Activated CD4-positive, CD25-positive, alpha-beta regulatory T cell treated with anti-CD3 and anti-CD28 coated beads, Interleukin-2, amount 50 U/mL, for 16 hours (primary cell): ENCODE results near the gene ANKRD30B.
"Not testable (repeated sequence)": the region's sequence is repeated elsewhere in the genome, so short reads cannot be mapped to it uniquely, and the experiment has no call there.

Experiments
- DNase-seq: peaks from one replicate; pipeline ENCODE4 v3.0.0-alpha.2; 2020; ENCODE audit warnings: low read depth, low spot score

ANKRD30B gene

GRCh38 chr18:14856256-14856655, 108.3 kb downstream of the ANKRD30B start:
- DNase-seq, result not testable (repeated sequence)

- not testable (repeated sequence) for DNase-seq
Observed at GRCh38 chr18:14858514-14858913, 110.5 kb downstream of the ANKRD30B start.

- not testable (repeated sequence) for DNase-seq
Observed at GRCh38 chr18:14859995-14860394, 112.0 kb downstream of the ANKRD30B start.

DNA sequence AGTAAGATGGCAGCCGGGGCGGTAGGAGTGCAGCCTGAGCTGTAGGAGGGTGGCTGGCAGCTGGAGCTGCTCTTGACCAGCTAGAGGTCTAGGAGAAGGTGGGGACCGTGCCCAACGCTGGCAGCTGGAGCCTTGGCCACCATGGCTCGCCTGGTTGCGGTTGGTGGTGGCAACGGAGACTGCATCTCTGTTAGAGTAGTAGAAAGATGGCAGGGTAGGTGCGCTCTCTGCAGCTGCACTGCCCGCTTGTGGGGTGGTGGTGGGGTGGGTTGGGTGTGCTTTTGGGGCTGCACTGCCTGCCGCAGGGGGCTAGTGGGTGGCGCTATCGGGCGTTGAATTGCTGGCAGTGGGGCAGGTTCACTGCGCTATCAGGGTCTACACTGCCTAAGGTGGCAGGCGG, 118.5 kb downstream of the ANKRD30B start:
- not testable (repeated sequence) for DNase-seq

- DNase-seq, result not testable (repeated sequence)
Observed at GRCh38 chr18:14867988-14868387, 120.0 kb downstream of the ANKRD30B start.

GRCh38 chr18:14868825-14869224, 120.9 kb downstream of the ANKRD30B start:
- DNase-seq, result not testable (repeated sequence)

DNA sequence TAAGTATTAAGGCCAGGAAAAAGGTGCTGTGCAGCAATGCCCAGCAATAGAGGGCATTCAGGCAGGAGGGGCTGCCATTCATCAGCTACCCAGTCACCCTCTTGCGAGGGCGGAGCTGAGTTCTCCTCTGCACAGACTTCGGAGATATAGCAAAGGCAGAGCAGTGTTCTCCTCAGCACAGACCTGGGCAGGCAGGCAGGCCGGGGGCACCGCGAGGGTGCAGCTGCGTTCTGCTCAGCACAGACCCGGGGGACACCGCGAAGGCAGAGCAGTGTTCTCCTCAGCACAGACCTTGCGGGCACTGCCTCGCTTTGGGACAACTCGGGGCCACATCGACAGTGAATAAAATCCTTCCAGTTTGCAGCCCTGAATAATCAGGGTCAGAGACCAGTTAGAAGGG, 130.9 kb downstream of the ANKRD30B start:
- DNase-seq, result not testable (repeated sequence)

- DNase-seq, result no peak
Observed at GRCh38 chr18:14900435-14900834, 152.5 kb downstream of the ANKRD30B start.
